ENCODE data around the gene SFT2D2. TPM values are rescaled to one million over a fixed set of nuclear protein-coding genes. Genes with fewer than 3 reads are reported as not detected.

SFT2D2 gene
- total RNA-seq, 1 donor from 2014 or later: 22.5 TPM

- TF ChIP-seq, protein P1, sequence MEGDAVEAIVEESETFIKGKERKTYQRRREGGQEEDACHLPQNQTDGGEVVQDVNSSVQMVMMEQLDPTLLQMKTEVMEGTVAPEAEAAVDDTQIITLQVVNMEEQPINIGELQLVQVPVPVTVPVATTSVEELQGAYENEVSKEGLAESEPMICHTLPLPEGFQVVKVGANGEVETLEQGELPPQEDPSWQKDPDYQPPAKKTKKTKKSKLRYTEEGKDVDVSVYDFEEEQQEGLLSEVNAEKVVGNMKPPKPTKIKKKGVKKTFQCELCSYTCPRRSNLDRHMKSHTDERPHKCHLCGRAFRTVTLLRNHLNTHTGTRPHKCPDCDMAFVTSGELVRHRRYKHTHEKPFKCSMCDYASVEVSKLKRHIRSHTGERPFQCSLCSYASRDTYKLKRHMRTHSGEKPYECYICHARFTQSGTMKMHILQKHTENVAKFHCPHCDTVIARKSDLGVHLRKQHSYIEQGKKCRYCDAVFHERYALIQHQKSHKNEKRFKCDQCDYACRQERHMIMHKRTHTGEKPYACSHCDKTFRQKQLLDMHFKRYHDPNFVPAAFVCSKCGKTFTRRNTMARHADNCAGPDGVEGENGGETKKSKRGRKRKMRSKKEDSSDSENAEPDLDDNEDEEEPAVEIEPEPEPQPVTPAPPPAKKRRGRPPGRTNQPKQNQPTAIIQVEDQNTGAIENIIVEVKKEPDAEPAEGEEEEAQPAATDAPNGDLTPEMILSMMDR (conservative IDR thresholded peaks at IDR 0.05; ENCODE audit: low read depth, low read length): no peak
- no peak for DNase-seq (ENCODE audit: low read depth)
- no peak overlapping the region for H3K4me3 ChIP-seq (ENCODE audit: low read depth, low read length)
Observed at GRCh38 chr1:168288311-168289052, 62.7 kb downstream of the SFT2D2 start.

- DNase-seq (ENCODE audit: low read depth): no peak
- H3K4me3 ChIP-seq (ENCODE audit: low read depth, low read length): no peak overlapping the region
- TF ChIP-seq, protein P1 (conservative IDR thresholded peaks at IDR 0.05; ENCODE audit: low read depth, low read length): no peak
Observed at GRCh38 chr1:168291222-168291837, 65.5 kb downstream of the SFT2D2 start.

GRCh38 chr1:168293356-168293755 is 67.6 kb downstream of the SFT2D2 start:
- TF ChIP-seq, protein P1 (conservative IDR thresholded peaks at IDR 0.05; ENCODE audit: low read depth, low read length): no peak
- no peak overlapping the region for H3K4me3 ChIP-seq (ENCODE audit: low read depth, low read length)
- DNase-seq (ENCODE audit: low read depth): no peak

DNA sequence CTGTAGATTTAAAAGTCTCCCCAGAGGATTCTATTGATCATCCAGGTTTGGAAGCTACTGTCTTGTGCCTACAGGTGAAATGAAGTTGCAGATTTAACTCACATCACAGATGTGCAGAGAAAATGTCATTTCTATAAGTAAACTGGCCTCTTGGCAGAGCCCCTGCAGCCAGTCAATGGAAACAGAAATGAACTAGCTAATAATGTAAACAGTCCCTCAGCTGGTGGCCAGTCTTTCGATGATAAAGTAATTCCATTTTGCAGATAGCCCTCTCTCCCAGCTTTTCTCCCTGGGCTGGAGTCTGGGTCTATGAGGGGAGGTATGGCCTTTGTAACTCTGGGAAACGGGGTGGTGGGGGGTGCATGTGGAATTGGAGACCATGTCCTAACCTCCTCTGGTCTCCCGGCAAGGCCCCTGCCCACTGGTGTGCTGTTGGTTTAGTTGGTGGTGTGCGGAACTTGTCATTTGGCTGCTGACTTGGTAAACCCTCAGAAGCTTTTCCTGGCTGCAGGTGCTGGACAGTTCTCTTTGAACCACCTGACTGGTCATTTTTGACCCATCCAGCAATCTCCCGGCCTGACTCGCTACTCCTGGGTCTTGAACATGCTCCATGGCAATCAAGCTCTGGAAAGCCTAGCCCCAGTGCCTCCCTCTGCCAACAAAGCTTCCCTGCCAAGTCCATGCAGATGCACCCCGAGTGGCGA is 69.8 kb downstream of the SFT2D2 start:
- H3K4me3 ChIP-seq (ENCODE audit: low read depth, low read length): no peak overlapping the region
- TF ChIP-seq, protein P1 (conservative IDR thresholded peaks at IDR 0.05; ENCODE audit: low read depth, low read length): no peak
- DNase-seq (ENCODE audit: low read depth): no peak

GRCh38 chr1:168297019-168297730 is 71.4 kb downstream of the SFT2D2 start:
- DNase-seq (ENCODE audit: low read depth): no peak
- no peak overlapping the region for H3K4me3 ChIP-seq (ENCODE audit: low read depth, low read length)
- TF ChIP-seq, protein P1 (conservative IDR thresholded peaks at IDR 0.05; ENCODE audit: low read depth, low read length): no peak

DNA sequence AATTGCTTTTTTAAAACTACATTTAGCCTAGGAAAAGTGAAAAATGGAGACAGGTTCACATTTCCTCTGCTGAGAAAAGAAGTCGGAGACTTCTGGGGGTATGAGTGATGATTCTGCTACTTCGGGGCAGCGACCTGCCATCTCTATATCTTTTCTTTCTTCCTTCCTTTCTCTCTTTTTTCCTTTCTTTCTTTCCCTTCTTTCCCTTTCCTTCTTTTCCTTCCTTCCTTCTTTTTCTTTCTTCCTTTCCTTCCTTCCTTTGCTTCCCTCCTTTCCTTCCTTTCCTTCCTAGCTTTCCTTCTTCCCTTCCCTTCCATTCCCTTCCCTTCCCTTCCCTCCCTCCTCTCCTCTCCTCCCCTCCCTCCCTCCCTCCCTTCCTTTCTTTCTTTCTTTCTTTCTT is 72.6 kb downstream of the SFT2D2 start:
- no peak for DNase-seq (ENCODE audit: low read depth)
- H3K4me3 ChIP-seq (ENCODE audit: low read depth, low read length): no peak overlapping the region
- TF ChIP-seq, protein P1 (conservative IDR thresholded peaks at IDR 0.05; ENCODE audit: low read depth, low read length): no peak

All from epithelial cell of proximal tubule (primary cell).